K562 (cell line): ENCODE results near the gene AGPAT3.

Source experiments
- KAT8 ChIP-seq: fragments of 450-650 bp; IDR thresholded peaks from 2 replicates; pipeline ENCODE4 v1.6.1; 2016; ENCODE audit warnings: low read depth, mild to moderate bottlenecking
- POLR2AphosphoS5 ChIP-seq: IDR thresholded peaks from 2 replicates; pipeline ENCODE4 v1.6.1; 2011; ENCODE audit warnings: mild to moderate bottlenecking, low read depth, low read length, moderate library complexity; ENCODE audit not compliant: control insufficient read depth, insufficient read depth

- TF ChIP-seq KAT8 (no peak), POLR2AphosphoS5 (no peak)
Measured at GRCh38 chr21:43832158-43832550, 32.9 kb upstream of the AGPAT3 start.
